ENCODE results near the gene GOLT1A.

The GOLT1A gene, protein sequence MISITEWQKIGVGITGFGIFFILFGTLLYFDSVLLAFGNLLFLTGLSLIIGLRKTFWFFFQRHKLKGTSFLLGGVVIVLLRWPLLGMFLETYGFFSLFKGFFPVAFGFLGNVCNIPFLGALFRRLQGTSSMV

DNA sequence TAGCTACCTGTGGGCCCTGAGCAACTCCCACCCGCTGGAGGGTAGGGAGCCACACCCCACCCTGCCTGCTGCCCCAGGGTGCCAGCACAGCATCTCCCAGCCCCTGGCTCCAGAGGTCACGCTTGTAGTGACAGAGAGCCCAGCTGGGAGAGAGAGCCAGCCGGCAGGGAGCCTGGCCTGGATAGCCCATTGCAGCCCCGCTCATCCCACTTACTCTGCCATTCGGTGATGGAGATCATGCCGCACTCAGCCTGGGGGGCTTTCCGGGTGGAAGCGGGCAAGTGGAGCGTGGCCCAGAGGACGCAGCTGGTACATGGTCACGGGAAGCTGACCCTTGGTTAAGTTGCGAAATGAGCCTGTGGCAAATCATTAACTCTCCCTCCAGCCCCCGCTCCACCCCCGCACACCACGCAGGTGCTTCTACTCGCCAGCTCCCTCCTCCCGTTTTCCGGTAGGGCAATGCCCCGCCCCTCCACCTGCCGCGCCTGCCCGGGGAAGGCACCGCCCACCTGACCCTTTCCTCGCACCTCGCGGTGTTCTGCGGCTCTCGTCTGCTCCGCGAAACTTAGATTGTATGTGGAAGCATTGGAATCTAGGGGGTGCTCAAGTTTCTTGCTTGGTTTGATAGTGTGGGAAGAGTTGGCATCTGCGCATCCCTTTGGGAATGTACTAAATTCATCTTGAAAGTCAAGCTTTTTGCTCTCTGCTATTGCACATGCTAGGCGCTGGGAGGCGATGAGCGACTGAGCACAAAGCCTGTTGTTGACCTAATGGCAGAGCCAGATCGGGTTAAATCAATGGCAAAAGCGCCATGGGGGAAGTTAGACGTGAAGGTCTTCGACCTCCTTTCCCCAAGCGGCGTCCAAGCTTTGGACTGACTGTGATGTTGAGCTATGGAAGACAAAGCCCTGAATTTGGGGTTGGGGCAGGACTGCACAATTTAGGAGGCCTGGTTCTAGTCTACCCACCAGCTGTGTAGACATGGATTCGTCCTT, at the start of gene GOLT1A:
Gene GOLT1A (minus strand): TSS at position 321 of the 995 bp plus-strand sequence. CDS start 82 bp downstream, at position 239.
- Histone ChIP-seq H3K9ac (ENCODE audit: low read depth, low read length) (peak within 1 kb of the TSS; percentile 51), H3K36me3 (ENCODE audit: insufficient read depth, low read length) (no peaks in the 10 kb centered on the region), H3K9me3 (ENCODE audit: control insufficient read depth, insufficient read depth, low read length) (no peaks in the 10 kb centered on the region), H3K4me1 (ENCODE audit: insufficient read depth, low read length) (no peaks in the 10 kb centered on the region)

DNA sequence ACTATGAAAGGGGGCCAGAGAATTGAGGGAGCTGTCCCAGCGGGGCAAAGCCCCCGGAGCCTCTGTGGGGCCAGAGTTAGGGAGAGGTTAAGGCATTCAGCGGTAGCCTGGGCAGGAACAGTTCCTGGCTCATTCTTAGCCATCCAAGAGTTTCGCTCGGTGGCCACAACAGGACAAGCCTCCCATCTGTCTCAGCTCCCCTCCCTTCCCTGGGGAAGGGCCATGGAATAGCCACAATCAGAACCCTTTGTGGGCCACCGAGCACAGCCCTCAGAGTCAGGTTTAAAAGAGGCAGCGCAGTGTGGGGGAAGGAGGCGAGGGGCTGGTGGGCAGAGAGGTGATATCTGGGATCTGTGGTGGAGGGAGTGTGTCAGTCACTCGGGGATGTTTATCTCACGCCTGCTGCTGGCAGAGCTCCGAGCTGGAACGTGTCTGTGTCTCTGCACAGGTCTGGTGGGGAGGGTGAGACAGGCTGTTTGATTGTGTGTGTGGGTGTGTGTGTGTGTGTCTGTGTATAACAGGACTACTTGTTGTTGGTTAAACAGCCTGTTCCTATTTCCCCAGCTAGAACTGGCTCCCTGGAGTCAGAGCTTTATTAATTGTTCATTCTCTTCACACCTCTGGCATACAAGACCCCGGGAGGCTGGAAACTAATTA, 49.6 kb upstream of the GOLT1A start:
- Histone ChIP-seq H3K9me3 (ENCODE audit: control insufficient read depth, insufficient read depth, low read length) (no peaks in the 10 kb centered on the region), H3K36me3 (ENCODE audit: insufficient read depth, low read length) (no peaks in the 10 kb centered on the region), H3K9ac (ENCODE audit: low read depth, low read length) (no peak overlapping the region), H3K4me1 (ENCODE audit: insufficient read depth, low read length) (no peaks in the 10 kb centered on the region)

DNA sequence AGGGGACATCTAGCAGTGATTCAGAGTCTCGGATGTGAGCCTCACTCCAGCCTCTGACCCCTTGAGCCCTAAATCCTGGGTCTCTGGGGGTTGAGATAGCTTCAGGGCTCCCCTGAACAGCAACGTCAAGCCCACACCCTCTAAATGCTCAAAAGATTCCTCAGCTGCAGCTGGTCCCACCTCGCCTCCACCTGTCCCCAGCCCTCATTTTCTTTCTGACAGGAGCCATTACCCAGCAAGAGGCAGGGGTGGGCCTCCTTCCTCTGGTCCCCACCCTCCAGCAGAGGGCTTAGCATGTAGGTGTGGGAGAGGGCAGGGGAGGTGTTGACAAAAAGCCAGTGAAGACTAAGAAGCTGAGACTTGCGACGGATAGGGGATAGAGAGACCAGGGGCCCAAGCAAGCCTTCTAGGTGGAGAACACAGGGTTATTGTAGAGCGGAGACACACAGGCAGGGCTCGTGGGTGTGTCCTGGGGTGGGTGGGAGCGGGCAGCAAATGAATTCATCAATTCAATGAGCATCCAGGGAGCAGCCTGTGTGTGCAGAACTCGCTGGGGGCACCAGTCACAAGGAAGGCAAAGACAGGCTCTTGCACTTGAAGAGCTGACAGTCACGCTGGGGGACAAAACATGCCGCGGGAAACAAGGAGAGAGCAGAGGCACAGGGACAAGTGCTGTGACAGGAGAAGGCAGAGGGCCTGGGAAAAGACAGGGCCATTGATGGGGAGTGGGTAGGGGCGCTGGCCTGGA, 48.9 kb upstream of the GOLT1A start:
- Histone ChIP-seq H3K9ac (ENCODE audit: low read depth, low read length) (no peak overlapping the region), H3K36me3 (ENCODE audit: insufficient read depth, low read length) (no peaks in the 10 kb centered on the region), H3K4me1 (ENCODE audit: insufficient read depth, low read length) (no peaks in the 10 kb centered on the region), H3K9me3 (ENCODE audit: control insufficient read depth, insufficient read depth, low read length) (no peaks in the 10 kb centered on the region)

DNA sequence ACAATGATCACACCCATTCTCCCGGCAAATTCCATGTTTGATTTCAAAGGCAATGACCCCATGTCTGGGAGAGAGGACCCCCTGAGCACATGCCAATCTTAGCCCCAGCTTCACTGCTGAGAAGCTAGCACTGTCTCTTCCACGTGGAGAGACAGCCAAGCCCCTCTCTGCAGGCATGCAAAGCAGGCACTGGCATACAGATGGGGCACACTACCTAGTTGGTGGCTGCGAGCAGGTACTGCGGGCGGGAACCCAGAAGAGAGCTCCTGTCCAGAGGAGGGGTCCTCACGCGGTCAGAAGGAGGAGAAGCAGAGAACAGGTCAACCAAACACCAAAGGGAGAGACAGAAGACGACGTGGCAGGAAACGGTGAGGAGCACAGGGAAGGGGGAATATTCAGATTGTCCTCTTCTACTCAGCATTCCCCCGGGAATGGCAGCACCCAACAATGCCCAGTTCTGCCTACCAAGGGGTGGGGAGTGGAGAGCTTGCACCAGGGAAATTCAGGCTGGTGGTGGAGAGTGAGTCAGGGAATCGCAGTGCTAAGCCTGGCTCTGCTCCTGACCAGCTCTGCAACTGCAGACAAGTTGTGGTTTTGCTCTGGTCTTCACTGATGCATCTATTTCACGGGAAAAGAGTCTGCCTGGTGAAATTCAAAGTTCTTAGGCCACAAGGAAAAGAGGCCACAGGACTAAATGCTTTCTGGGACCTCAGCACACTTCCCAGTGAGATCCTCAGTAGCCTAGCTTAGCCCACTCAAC, 48.1 kb upstream of the GOLT1A start:
- H3K36me3 ChIP-seq (ENCODE audit: insufficient read depth, low read length) = no peaks in the 10 kb centered on the region
- no peaks in the 10 kb centered on the region for H3K4me1 ChIP-seq (ENCODE audit: insufficient read depth, low read length)
- H3K9me3 ChIP-seq (ENCODE audit: control insufficient read depth, insufficient read depth, low read length) = no peaks in the 10 kb centered on the region
- H3K9ac ChIP-seq (ENCODE audit: low read depth, low read length) = no peak overlapping the region

DNA sequence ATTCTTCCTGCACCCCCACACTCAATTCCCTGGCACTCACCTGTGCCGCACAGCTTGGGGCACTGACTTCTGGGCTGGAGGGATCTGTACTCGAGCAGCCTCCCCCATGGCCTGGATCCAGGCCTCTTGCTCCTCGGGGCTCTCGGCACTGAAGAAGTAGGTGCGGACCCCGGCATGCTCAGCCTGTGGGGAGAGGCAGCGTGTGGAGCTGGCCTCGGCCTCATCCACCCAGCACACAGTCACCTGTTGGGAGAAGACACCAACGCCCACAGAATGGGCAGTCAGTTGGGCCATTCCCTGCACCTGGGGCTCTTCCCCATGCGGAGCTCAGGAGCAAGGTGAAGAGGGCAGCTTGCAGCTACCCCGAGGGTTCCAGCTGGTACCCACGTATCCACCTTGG, 47.5 kb upstream of the GOLT1A start:
- no peak overlapping the region for H3K9ac ChIP-seq (ENCODE audit: low read depth, low read length)
- no peaks in the 10 kb centered on the region for H3K9me3 ChIP-seq (ENCODE audit: control insufficient read depth, insufficient read depth, low read length)
- H3K4me1 ChIP-seq (ENCODE audit: insufficient read depth, low read length) = peaks cover 4% of the 10 kb centered on the region
- no peaks in the 10 kb centered on the region for H3K36me3 ChIP-seq (ENCODE audit: insufficient read depth, low read length)

DNA sequence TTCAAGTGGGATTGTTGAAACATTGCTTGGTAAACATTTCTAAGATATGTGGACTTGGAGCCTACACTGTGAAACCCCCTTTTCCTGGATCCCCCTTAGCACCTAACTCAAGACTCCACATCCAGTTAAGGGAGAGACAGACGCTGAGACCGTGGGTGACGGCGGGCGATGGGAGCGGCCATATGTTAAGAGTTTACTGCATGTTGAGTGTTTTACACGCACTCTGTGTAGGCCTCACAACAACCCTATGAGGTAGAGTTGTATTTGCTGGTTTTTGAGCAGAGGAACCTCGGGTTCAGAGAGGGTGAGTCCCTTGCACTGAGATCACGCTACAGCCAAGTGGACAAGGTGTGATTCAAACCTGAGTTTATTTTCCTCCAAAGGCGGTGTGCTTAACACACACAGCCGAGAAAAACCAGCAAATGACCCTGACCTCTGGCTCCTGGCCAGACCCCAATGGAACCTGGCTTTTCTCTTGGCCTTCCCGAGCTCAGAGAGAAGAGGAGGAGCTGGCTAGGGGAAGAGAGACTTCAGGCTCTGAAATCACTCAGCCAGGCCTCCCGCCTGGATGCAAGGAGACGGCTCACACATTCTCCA, 46.9 kb upstream of the GOLT1A start:
- H3K9me3 ChIP-seq (ENCODE audit: control insufficient read depth, insufficient read depth, low read length) = no peaks in the 10 kb centered on the region
- H3K36me3 ChIP-seq (ENCODE audit: insufficient read depth, low read length) = no peaks in the 10 kb centered on the region
- peaks cover 9% of the 10 kb centered on the region for H3K4me1 ChIP-seq (ENCODE audit: insufficient read depth, low read length)

DNA sequence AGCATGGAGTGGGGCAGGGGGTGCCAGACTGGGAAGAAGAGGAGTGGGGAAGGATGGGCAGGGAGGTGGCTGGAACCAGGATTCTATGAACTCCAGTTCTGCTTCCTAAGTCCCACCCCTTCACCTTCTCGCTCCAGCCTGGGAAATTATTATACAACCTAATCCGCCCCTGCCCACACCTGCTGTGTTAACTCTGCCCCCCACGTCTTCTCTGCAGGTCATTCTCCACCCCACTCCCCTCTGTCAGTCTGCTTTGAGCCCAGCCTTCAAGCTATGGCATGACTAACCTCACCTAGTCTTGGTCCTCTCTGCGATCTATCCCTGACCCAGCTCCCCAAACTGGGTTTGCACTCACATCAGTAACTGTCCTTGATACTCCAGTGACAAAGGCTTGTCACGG, 46.0 kb upstream of the GOLT1A start:
- Histone ChIP-seq H3K9ac (ENCODE audit: low read depth, low read length) (no peak overlapping the region), H3K9me3 (ENCODE audit: control insufficient read depth, insufficient read depth, low read length) (no peaks in the 10 kb centered on the region), H3K4me1 (ENCODE audit: insufficient read depth, low read length) (peaks cover 17% of the 10 kb centered on the region), H3K36me3 (ENCODE audit: insufficient read depth, low read length) (no peaks in the 10 kb centered on the region)

More for the DNA sequence above, 46.9 kb upstream of the GOLT1A start:
- H3K9ac ChIP-seq (ENCODE audit: low read depth, low read length) = no peak overlapping the region

DNA sequence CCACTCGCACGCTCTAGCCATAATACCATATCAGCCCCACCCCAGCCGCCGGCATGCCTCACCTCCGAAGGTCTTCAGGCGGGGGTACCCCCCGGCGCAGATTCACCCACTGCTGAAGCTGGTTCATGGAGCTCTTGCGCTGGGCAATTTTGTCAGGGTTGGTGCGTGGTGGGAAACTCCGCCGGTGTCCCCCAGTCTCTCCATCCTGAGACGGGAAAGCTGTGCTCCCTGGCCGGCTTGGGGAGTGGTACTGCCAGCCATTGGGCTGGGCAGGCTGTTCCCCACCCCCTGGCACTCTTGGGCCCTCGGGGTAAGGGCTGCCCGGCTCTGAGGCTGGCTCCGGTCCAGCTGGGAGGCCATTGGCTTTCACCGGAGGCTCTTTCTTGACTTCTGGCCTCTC, 45.4 kb upstream of the GOLT1A start:
- H3K36me3 ChIP-seq (ENCODE audit: insufficient read depth, low read length) = no peaks in the 10 kb centered on the region
- H3K9ac ChIP-seq (ENCODE audit: low read depth, low read length) = no peak overlapping the region
- no peaks in the 10 kb centered on the region for H3K9me3 ChIP-seq (ENCODE audit: control insufficient read depth, insufficient read depth, low read length)
- H3K4me1 ChIP-seq (ENCODE audit: insufficient read depth, low read length) = peaks cover 23% of the 10 kb centered on the region

DNA sequence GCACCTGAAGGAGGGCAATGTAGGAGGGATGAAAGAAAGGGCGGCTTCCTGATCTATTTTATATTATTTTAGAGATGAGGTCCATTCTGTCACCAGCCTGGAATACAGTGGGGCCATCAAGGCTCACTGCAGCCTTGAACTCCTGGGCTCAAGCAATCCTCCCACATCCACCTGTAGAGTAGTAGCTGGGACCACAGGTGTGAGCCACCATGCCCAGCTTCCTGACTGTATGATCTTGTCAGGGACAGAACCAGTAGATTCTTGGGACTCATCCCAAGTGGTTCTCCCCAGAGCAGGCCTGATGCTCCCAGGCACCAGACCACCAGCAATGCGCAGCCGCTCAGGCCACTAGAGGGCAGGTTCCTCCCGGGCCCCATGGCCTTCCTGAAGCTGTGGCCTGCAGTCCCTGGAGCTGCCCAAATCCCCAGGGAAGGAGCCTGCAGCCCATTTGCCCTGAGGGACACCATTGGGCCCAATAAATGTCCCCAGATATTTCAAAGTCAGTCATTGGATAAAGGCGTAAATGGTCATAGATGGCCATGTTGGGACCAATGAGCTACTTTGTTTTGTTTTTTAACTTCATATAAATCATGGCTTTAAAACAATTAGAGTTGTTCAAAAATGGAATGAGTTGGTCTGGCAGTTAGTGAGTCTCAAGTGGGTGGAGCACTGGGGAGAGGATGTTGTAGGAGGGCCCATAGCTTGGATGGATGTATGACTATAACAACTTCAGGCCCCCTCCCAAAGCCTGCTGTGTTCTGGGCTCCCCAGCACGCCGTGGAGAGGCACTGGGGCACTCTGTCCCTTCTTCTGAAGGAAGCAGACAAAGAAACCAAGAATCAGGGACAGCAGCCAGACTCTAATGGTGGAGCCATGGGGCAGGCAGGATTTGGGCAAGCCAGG, 44.7 kb upstream of the GOLT1A start:
- Histone ChIP-seq H3K9ac (ENCODE audit: low read depth, low read length) (no peak overlapping the region), H3K9me3 (ENCODE audit: control insufficient read depth, insufficient read depth, low read length) (no peaks in the 10 kb centered on the region), H3K4me1 (ENCODE audit: insufficient read depth, low read length) (peaks cover 29% of the 10 kb centered on the region), H3K36me3 (ENCODE audit: insufficient read depth, low read length) (no peaks in the 10 kb centered on the region)

DNA sequence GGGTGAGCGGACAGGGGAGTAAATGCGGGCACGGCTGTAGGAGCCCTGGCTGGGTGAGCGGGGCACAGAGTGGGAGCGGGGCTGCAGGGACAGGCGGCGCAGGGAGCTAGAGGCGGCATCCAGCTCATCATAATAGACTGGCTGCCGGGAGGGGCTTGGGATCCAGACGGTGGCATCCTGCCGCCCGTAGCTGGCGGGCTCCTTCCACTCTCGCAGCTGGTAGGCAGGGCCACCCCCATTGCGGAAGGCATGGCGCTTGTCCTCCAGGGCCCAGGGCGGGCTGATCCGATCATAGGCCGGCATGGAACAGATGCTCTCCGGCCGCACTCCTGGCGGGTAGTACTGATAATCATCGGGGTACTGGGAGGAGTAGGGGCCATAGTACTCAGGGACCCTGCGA, 43.7 kb upstream of the GOLT1A start:
- Histone ChIP-seq H3K36me3 (ENCODE audit: insufficient read depth, low read length) (no peaks in the 10 kb centered on the region), H3K9ac (ENCODE audit: low read depth, low read length) (no peak overlapping the region), H3K9me3 (ENCODE audit: control insufficient read depth, insufficient read depth, low read length) (no peaks in the 10 kb centered on the region), H3K4me1 (ENCODE audit: insufficient read depth, low read length) (peaks cover 31% of the 10 kb centered on the region)

DNA sequence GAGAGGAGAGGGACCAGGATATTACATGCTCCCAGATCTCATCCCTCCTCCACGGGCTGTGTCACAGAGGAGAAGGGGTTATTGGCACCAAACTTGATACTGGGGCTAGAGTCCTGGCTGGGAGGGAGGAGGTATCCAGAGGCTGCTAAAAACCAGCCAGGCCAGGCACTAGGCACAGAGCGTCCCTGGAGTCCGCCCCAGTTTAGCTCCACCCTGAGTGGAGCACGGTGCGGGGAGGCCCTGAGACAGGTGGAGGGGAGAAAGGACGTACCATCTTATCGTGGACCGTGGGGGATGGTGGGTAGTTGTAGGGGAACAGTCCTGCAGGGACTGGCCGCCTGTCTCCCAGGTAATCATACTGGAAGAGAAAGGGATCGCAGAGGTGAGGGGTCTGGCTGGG, 42.7 kb upstream of the GOLT1A start:
- H3K4me1 ChIP-seq (ENCODE audit: insufficient read depth, low read length) = peaks cover 31% of the 10 kb centered on the region
- H3K36me3 ChIP-seq (ENCODE audit: insufficient read depth, low read length) = no peaks in the 10 kb centered on the region
- no peaks in the 10 kb centered on the region for H3K9me3 ChIP-seq (ENCODE audit: control insufficient read depth, insufficient read depth, low read length)
- H3K9ac ChIP-seq (ENCODE audit: low read depth, low read length) = no peak overlapping the region

DNA sequence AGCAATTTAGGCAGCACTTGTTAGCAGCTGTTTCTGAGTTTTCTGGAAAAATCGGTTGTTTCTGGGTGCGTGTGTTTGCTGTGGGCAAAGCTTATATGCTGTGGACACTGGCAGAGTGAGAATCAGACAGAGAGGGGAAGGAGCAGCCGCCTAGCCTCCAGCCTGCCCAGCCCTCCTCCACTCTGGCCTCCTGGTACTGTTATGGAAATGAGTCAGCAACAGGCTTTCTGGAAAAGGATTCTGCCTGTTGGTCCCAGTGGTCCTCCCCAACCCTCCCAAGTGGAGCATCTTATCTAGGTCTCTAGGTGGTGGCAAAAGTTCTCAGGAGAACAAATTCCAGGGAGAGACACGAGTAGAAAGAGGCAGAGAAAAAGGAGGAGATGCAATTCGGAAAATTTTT, 42.2 kb upstream of the GOLT1A start:
- H3K36me3 ChIP-seq (ENCODE audit: insufficient read depth, low read length) = no peaks in the 10 kb centered on the region
- H3K4me1 ChIP-seq (ENCODE audit: insufficient read depth, low read length) = peaks cover 31% of the 10 kb centered on the region
- no peak overlapping the region for H3K9ac ChIP-seq (ENCODE audit: low read depth, low read length)
- no peaks in the 10 kb centered on the region for H3K9me3 ChIP-seq (ENCODE audit: control insufficient read depth, insufficient read depth, low read length)

DNA sequence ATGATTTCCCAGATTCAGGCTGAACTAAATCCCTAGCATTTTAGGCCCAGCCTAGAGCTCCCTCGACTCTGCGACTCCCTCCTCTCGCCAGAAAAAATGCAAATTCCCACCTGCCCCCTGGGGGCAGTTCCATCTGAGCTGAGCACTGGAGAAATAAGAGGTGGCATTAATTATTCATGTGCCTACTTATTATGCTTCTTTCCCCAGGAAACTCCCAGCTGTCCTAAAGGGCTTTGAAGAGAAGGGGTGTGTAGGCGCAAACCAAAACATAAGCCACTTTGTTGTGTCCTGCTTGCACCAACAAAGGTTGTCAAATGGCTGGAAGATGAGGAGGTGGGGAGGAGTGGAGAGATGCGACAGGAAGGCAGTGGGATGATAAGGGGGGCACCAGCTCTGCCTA, 41.4 kb upstream of the GOLT1A start:
- Histone ChIP-seq H3K9me3 (ENCODE audit: control insufficient read depth, insufficient read depth, low read length) (no peaks in the 10 kb centered on the region), H3K4me1 (ENCODE audit: insufficient read depth, low read length) (peaks cover 36% of the 10 kb centered on the region), H3K36me3 (ENCODE audit: insufficient read depth, low read length) (no peaks in the 10 kb centered on the region), H3K9ac (ENCODE audit: low read depth, low read length) (no peak overlapping the region)
